PC-9 (cell line): Measurements from ENCODE around the gene PDZD4. TPM values are rescaled to one million over a fixed set of nuclear protein-coding genes. Genes with fewer than 3 reads are reported as not detected.

ENCODE experiments used
- BruUV-seq: library from RNA; stranded (reverse); fragments of 400-500 nt; replicated peaks from 2 replicates; lab custom pipeline; 2021; lab: Mats Ljungman, UMichigan
- CTCF ChIA-PET: fragments of 300-600 bp; sonication (Branson Sonifier 250); formaldehyde crosslinking; loops from one replicate; lab custom pipeline; 2022; ENCODE audit warnings: antibody characterized with exemption; lab: Charles Lee
- POLR2A ChIA-PET: fragments of 300-600 bp; sonication (Branson Sonifier 250); formaldehyde crosslinking; loops from one replicate; lab custom pipeline; 2022; ENCODE audit warnings: antibody characterized with exemption; ENCODE audit not compliant: unreplicated experiment; lab: Charles Lee
- DNase-seq, 2 experiments: peaks; one replicate each; pipeline versions ENCODE4 v3.0.0 to v3.0.0-alpha.2; 2015 to 2022; ENCODE audit warnings: mixed read lengths in 1 of 2
- H2AFZ ChIP-seq: fragments of 200-600 bp; sonication (generic); 2 replicates; pipeline ENCODE4 v1.8.1; 2017; ENCODE audit warnings: antibody characterized with exemption
- H3F3A ChIP-seq: fragments of 200-600 bp; sonication (generic); 2 replicates; pipeline ENCODE4 v1.8.1; 2017; ENCODE audit warnings: antibody characterized with exemption, mild to moderate bottlenecking, low read depth; ENCODE audit not compliant: insufficient read depth
- H3K27ac ChIP-seq: fragments of 200-600 bp; sonication (generic); 2 replicates; pipeline ENCODE4 v1.6.1; 2016; ENCODE audit warnings: mixed run types
- H3K27me3 ChIP-seq: fragments of 200-600 bp; sonication (generic); 2 replicates; pipeline ENCODE4 v1.6.1; 2016; ENCODE audit warnings: low read depth, mixed run types; ENCODE audit not compliant: insufficient read depth
- H3K36me3 ChIP-seq: fragments of 200-600 bp; sonication (generic); 2 replicates; pipeline ENCODE4 v1.6.1; 2016; ENCODE audit warnings: low read depth, mixed run types
- H3K4me1 ChIP-seq: fragments of 200-600 bp; sonication (generic); replicated peaks from 2 replicates; pipeline ENCODE4 v1.6.1; 2016; ENCODE audit warnings: mixed run types; ENCODE audit not compliant: insufficient read depth
- H3K4me2 ChIP-seq: fragments of 200-600 bp; sonication (generic); 2 replicates; pipeline ENCODE4 v1.6.1; 2017; ENCODE audit warnings: mixed run types
- H3K4me3 ChIP-seq: fragments of 200-600 bp; sonication (generic); 2 replicates; pipeline ENCODE4 v1.6.1; 2016; ENCODE audit warnings: mixed run types
- H3K79me2 ChIP-seq: fragments of 200-600 bp; sonication (generic); 2 replicates; pipeline ENCODE4 v1.6.1; 2017; ENCODE audit warnings: low read depth, mixed run types
- H3K9me2 ChIP-seq: fragments of 200-600 bp; sonication (generic); 2 replicates; pipeline ENCODE4 v1.8.1; 2017; ENCODE audit warnings: mild to moderate bottlenecking; ENCODE audit not compliant: insufficient read depth
- H3K9me3 ChIP-seq: fragments of 200-600 bp; sonication (generic); 2 replicates; pipeline ENCODE4 v1.8.1; 2016; ENCODE audit warnings: low read depth; ENCODE audit not compliant: insufficient read depth
- H4K20me1 ChIP-seq: fragments of 200-600 bp; sonication (generic); 2 replicates; pipeline ENCODE4 v1.8.1; 2017; ENCODE audit not compliant: insufficient read depth
- EZH2 ChIP-seq: fragments of 200-600 bp; sonication (generic); IDR thresholded peaks from 2 replicates; pipeline ENCODE4 v1.8.0; 2017; ENCODE audit warnings: antibody characterized with exemption, low read depth
- intact Hi-C: fragments of 100-400 bp; cut with micrococcal nuclease; formaldehyde crosslinking; loops from one replicate; pipeline ENCODE4 v1.10.0; 2022; ENCODE audit not compliant: unreplicated experiment
- total RNA-seq: library from RNA; stranded (reverse); gene quantifications from 2 replicates; pipeline ENCODE4 v1.2.3, GENCODE V29; 2021
- TF ChIP-seq, protein P1 (sequence below): fragments of 200-600 bp; sonication (generic); conservative IDR thresholded peaks from 2 replicates; pipeline ENCODE4 v1.6.1; 2017; ENCODE audit warnings: mixed run types, antibody characterized with exemption, mild to moderate bottlenecking, moderate library complexity

Gene PDZD4
- total RNA-seq, 1 experiment from 2014 or later, result 0.17 TPM

- no peaks in the 10 kb centered on the region for H3F3A ChIP-seq
- intact Hi-C loops, result no loop called here
- ChIA-PET CTCF (no interaction called here), POLR2A (no interaction called here)
- H3K4me2 ChIP-seq, result no peak overlapping the region
- H3K9me3 ChIP-seq, result no peaks in the 10 kb centered on the region
- H4K20me1 ChIP-seq, result no peaks in the 10 kb centered on the region
- DNase-seq, result no peak
- no TSS peak for BruUV-seq
- no peak for TF ChIP-seq EZH2
- TF ChIP-seq, protein P1, sequence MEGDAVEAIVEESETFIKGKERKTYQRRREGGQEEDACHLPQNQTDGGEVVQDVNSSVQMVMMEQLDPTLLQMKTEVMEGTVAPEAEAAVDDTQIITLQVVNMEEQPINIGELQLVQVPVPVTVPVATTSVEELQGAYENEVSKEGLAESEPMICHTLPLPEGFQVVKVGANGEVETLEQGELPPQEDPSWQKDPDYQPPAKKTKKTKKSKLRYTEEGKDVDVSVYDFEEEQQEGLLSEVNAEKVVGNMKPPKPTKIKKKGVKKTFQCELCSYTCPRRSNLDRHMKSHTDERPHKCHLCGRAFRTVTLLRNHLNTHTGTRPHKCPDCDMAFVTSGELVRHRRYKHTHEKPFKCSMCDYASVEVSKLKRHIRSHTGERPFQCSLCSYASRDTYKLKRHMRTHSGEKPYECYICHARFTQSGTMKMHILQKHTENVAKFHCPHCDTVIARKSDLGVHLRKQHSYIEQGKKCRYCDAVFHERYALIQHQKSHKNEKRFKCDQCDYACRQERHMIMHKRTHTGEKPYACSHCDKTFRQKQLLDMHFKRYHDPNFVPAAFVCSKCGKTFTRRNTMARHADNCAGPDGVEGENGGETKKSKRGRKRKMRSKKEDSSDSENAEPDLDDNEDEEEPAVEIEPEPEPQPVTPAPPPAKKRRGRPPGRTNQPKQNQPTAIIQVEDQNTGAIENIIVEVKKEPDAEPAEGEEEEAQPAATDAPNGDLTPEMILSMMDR, result no peak
- no peaks in the 10 kb centered on the region for H3K9me2 ChIP-seq
- H3K79me2 ChIP-seq, result no peaks in the 10 kb centered on the region
- H3K4me3 ChIP-seq, result no peak overlapping the region
- no peaks in the 10 kb centered on the region for H3K36me3 ChIP-seq
- no peaks in the 10 kb centered on the region for H3K27me3 ChIP-seq
- no peaks in the 10 kb centered on the region for H3K4me1 ChIP-seq
- H3K27ac ChIP-seq, result no peak overlapping the region
- no peak overlapping the region for H2AFZ ChIP-seq
These were observed 40.5 kb upstream of the PDZD4 start for GRCh38 chrX:153870791-153871360.

GRCh38 chrX:153870288-153870690 is 39.9 kb upstream of the PDZD4 start:
- no peak for DNase-seq
- ChIA-PET CTCF (no interaction called here), POLR2A (no interaction called here)
- intact Hi-C loops, result no loop called here
- no peaks in the 10 kb centered on the region for H3K9me2 ChIP-seq
- H3K27ac ChIP-seq, result no peak overlapping the region
- H3K4me2 ChIP-seq, result no peak overlapping the region
- H3K27me3 ChIP-seq, result no peaks in the 10 kb centered on the region
- no peaks in the 10 kb centered on the region for H3K9me3 ChIP-seq
- H4K20me1 ChIP-seq, result no peaks in the 10 kb centered on the region
- H3K4me1 ChIP-seq, result no peaks in the 10 kb centered on the region
- TF ChIP-seq EZH2, result no peak
- TF ChIP-seq, protein P1, result no peak
- H2AFZ ChIP-seq, result no peak overlapping the region
- no peak overlapping the region for H3K4me3 ChIP-seq
- no TSS peak for BruUV-seq
- H3K36me3 ChIP-seq, result no peaks in the 10 kb centered on the region
- no peaks in the 10 kb centered on the region for H3K79me2 ChIP-seq
- no peaks in the 10 kb centered on the region for H3F3A ChIP-seq

- no peak overlapping the region for H3K4me3 ChIP-seq
- H2AFZ ChIP-seq, result no peak overlapping the region
- no peak overlapping the region for H3K4me2 ChIP-seq
- intact Hi-C loops, result no loop called here
- CTCF ChIA-PET, result no interaction called here
- POLR2A ChIA-PET, result no interaction called here
- TF ChIP-seq, protein P1, result no peak
- TF ChIP-seq EZH2, result no peak
- H4K20me1 ChIP-seq, result no peaks in the 10 kb centered on the region
- no peaks in the 10 kb centered on the region for H3K27me3 ChIP-seq
- H3K36me3 ChIP-seq, result no peaks in the 10 kb centered on the region
- BruUV-seq, result no TSS peak
- H3K4me1 ChIP-seq, result no peaks in the 10 kb centered on the region
- no peak for DNase-seq
- no peaks in the 10 kb centered on the region for H3F3A ChIP-seq
- no peaks in the 10 kb centered on the region for H3K79me2 ChIP-seq
- no peaks in the 10 kb centered on the region for H3K9me2 ChIP-seq
- H3K9me3 ChIP-seq, result no peaks in the 10 kb centered on the region
- no peak overlapping the region for H3K27ac ChIP-seq
These were observed 39.3 kb upstream of the PDZD4 start for GRCh38 chrX:153869473-153870287.
